ENCODE results near the gene MMD. TPM values are rescaled to one million over a fixed set of nuclear protein-coding genes. Genes with fewer than 3 reads are reported as not detected.

Gene MMD
- total and polyA plus RNA-seq, 2 of the 13 experiments (the other 11 are each of a cell fraction or from before 2014, with no cell fraction given), result 121 to 225 TPM

DNA sequence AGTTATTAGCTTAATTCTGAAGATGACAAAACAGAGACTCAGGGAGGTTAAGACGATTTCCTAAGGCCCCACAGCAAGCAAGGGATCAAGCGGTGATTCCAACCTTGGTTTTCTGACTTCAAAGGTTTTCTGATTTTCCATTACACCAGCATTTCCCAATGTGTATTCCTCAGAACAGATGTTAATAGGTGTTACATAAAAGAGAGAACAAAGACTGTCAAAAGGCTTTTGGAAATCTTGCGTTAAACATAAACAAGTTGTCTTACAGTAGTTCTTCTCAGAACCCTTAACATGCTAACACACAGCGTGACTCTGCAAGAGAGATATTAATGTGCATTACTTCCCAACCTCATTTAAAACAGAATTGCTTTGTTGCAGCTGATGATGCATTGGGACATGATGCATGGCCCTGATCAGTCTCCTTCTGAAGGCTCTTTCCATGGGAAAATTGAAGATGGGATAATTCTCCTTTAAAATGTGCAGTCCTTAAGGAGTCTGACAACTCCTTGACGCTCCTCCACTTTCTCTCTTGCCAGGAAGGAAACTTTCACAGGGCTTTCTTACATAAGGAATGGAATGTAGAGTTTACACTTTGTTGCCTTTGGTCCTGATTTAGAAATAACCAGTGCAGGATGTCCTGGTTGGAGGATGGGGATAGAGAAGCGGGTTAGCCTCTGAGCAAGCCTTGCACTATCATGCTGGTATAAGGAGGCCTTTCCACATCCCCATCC is 21.5 kb upstream of the MMD start:
- ChIA-PET POLR2A (interaction anchor here (0.9 to 6.8 kb wide), 5 partner anchors 11 to 27 kb away, joined by 3 to 136 read pairs (median 5); partner anchors contain the start of gene MMD), CTCF (ENCODE audit: low intra/inter-chr PET ratio, low total read pairs) (no interaction called here)
- 78% methylated on average over 6 of the region's 6 CpGs for WGBS (ENCODE audit: low lambda C conversion rate)
- TF ChIP-seq HOXA5 (CRISPR knock-in tag; IDR thresholded peaks at IDR 0.05), result peak; percentile 56; the same call in 1 of the 2 replicates
- TF ChIP-seq, protein P1, sequence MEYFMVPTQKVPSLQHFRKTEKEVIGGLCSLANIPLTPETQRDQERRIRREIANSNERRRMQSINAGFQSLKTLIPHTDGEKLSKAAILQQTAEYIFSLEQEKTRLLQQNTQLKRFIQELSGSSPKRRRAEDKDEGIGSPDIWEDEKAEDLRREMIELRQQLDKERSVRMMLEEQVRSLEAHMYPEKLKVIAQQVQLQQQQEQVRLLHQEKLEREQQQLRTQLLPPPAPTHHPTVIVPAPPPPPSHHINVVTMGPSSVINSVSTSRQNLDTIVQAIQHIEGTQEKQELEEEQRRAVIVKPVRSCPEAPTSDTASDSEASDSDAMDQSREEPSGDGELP (IDR thresholded peaks at IDR 0.05; ENCODE audit: borderline replicate concordance, low read depth), result peak; percentile 44; the same call in 1 of the 2 replicates
- no peak for TF ChIP-seq PCBP2 (optimal IDR thresholded peaks at IDR 0.05; ENCODE audit: low read depth, low read length, poor library complexity, severe bottlenecking)
- TF ChIP-seq JUND (CRISPR knock-in tag; IDR thresholded peaks at IDR 0.05), result no peak
- TF ChIP-seq ZFP1 (CRISPR knock-in tag; IDR thresholded peaks at IDR 0.05), result peak; percentile 51; the same call in 1 of the 2 replicates
- no peak for TF ChIP-seq RFXAP (CRISPR knock-in tag; IDR thresholded peaks at IDR 0.05; ENCODE audit: borderline replicate concordance)
- TF ChIP-seq CAMTA2 (CRISPR knock-in tag; IDR thresholded peaks at IDR 0.05; ENCODE audit: borderline replicate concordance), result no peak
- 0 out of 2 replicates have a peak, but pooled peaks have one; percentile 42 for TF ChIP-seq RCOR2 (CRISPR knock-in tag; IDR thresholded peaks at IDR 0.05)
- TF ChIP-seq HMG20A (CRISPR knock-in tag; IDR thresholded peaks at IDR 0.05; ENCODE audit: borderline replicate concordance), result peak; percentile 41; the same call in 1 of the 2 replicates
- TF ChIP-seq PAWR (CRISPR knock-in tag; IDR thresholded peaks at IDR 0.05; ENCODE audit: borderline replicate concordance), result no peak
- TF ChIP-seq, protein P2, sequence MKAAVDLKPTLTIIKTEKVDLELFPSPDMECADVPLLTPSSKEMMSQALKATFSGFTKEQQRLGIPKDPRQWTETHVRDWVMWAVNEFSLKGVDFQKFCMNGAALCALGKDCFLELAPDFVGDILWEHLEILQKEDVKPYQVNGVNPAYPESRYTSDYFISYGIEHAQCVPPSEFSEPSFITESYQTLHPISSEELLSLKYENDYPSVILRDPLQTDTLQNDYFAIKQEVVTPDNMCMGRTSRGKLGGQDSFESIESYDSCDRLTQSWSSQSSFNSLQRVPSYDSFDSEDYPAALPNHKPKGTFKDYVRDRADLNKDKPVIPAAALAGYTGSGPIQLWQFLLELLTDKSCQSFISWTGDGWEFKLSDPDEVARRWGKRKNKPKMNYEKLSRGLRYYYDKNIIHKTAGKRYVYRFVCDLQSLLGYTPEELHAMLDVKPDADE (CRISPR knock-in tag; IDR thresholded peaks at IDR 0.05), result 0 out of 2 replicates have a peak, but pooled peaks have one; percentile 39
- TF ChIP-seq, protein P3, sequence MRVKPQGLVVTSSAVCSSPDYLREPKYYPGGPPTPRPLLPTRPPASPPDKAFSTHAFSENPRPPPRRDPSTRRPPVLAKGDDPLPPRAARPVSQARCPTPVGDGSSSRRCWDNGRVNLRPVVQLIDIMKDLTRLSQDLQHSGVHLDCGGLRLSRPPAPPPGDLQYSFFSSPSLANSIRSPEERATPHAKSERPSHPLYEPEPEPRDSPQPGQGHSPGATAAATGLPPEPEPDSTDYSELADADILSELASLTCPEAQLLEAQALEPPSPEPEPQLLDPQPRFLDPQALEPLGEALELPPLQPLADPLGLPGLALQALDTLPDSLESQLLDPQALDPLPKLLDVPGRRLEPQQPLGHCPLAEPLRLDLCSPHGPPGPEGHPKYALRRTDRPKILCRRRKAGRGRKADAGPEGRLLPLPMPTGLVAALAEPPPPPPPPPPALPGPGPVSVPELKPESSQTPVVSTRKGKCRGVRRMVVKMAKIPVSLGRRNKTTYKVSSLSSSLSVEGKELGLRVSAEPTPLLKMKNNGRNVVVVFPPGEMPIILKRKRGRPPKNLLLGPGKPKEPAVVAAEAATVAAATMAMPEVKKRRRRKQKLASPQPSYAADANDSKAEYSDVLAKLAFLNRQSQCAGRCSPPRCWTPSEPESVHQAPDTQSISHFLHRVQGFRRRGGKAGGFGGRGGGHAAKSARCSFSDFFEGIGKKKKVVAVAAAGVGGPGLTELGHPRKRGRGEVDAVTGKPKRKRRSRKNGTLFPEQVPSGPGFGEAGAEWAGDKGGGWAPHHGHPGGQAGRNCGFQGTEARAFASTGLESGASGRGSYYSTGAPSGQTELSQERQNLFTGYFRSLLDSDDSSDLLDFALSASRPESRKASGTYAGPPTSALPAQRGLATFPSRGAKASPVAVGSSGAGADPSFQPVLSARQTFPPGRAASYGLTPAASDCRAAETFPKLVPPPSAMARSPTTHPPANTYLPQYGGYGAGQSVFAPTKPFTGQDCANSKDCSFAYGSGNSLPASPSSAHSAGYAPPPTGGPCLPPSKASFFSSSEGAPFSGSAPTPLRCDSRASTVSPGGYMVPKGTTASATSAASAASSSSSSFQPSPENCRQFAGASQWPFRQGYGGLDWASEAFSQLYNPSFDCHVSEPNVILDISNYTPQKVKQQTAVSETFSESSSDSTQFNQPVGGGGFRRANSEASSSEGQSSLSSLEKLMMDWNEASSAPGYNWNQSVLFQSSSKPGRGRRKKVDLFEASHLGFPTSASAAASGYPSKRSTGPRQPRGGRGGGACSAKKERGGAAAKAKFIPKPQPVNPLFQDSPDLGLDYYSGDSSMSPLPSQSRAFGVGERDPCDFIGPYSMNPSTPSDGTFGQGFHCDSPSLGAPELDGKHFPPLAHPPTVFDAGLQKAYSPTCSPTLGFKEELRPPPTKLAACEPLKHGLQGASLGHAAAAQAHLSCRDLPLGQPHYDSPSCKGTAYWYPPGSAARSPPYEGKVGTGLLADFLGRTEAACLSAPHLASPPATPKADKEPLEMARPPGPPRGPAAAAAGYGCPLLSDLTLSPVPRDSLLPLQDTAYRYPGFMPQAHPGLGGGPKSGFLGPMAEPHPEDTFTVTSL (CRISPR knock-in tag; IDR thresholded peaks at IDR 0.05; ENCODE audit: borderline replicate concordance), result peak; percentile 14; the same call in 1 of the 2 replicates
- TF ChIP-seq RARA (CRISPR knock-in tag; IDR thresholded peaks at IDR 0.05), result peak; percentile 18; the same call in 1 of the 2 replicates
- TF ChIP-seq, protein P4, sequence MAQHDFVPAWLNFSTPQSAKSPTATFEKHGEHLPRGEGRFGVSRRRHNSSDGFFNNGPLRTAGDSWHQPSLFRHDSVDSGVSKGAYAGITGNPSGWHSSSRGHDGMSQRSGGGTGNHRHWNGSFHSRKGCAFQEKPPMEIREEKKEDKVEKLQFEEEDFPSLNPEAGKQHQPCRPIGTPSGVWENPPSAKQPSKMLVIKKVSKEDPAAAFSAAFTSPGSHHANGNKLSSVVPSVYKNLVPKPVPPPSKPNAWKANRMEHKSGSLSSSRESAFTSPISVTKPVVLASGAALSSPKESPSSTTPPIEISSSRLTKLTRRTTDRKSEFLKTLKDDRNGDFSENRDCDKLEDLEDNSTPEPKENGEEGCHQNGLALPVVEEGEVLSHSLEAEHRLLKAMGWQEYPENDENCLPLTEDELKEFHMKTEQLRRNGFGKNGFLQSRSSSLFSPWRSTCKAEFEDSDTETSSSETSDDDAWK (CRISPR knock-in tag; IDR thresholded peaks at IDR 0.05), result no peak
- TF ChIP-seq DMAP1 (CRISPR knock-in tag; IDR thresholded peaks at IDR 0.05), result no peak

More for the DNA sequence above, 21.5 kb upstream of the MMD start:
- intact Hi-C loops (cut with micrococcal nuclease; ENCODE audit: unreplicated experiment), result no loop called here
- FAIRE-seq (no peak), ATAC-seq (no peak), DNase-seq (ENCODE audit: low spot score) (peak; percentile 60)
- no peak overlapping the region for H3K9ac ChIP-seq (ENCODE audit: insufficient read depth, low read depth, low read length)
- H3K27me3 ChIP-seq (ENCODE audit: control insufficient read depth in 1 of 2, insufficient read depth in 2 of 2, low read length in 2 of 2), result no peaks in the 10 kb centered on the region
- no peaks in the 10 kb centered on the region for H4K20me1 ChIP-seq (ENCODE audit: insufficient read depth, low read length)
- H3K4me2 ChIP-seq (ENCODE audit: low read depth, low read length), result no peak overlapping the region
- in situ Hi-C loops (cut with HindIII; ENCODE audit: extremely low pct_ligation_motif_present, low pct_unique_long_range_greater_than_20kb), result no loop called here
- H3K79me2 ChIP-seq (ENCODE audit: insufficient read depth, low read length), result no peaks in the 10 kb centered on the region
- no peaks in the 10 kb centered on the region for H3K36me3 ChIP-seq (replicated peaks in 1 of 2; ENCODE audit: control insufficient read depth in 1 of 2, insufficient read depth in 2 of 2, low read length in 2 of 2)
- H3K4me1 ChIP-seq (ENCODE audit: insufficient read depth, low read length), result peaks cover 88% of the 10 kb centered on the region
- H3K27ac ChIP-seq (ENCODE audit: extremely low read length, insufficient read depth, low read length), result peak overlapping the region; percentile 88
- H3K4me3 ChIP-seq (replicated peaks in 1 of 3; ENCODE audit: insufficient read depth in 1 of 3, low read depth in 2 of 3, low read length in 3 of 3), result no peak overlapping the region
- no TSS peak for BruUV-seq (replicated peaks)
- no peak overlapping the region for H2AFZ ChIP-seq (ENCODE audit: low read length)
- no peaks in the 10 kb centered on the region for H3K9me3 ChIP-seq (ENCODE audit: low read length)
